ENCODE data around the gene DCLRE1B. TPM values are rescaled to one million over a fixed set of nuclear protein-coding genes. Genes with fewer than 3 reads are reported as not detected.

Gene DCLRE1B
- total RNA-seq, 2 donors from 2014 or later: 5.4 to 9.5 TPM

GRCh38 chr1:113905435-113905861, 322 bp downstream of the DCLRE1B start:
- no peak for TF ChIP-seq CTCF (IDR thresholded peaks at IDR 0.05)
- no peak for DNase-seq
- Histone ChIP-seq H3K36me3 (no peaks in the 10 kb centered on the region), H3K27me3 (no peaks in the 10 kb centered on the region), H3K4me3 (peak overlapping the region; percentile 58), H3K9ac (ENCODE audit: low read depth in 2 of 2, low read length in 2 of 2) (peak overlapping the region; percentile 78 to 94), H3K9me3 (no peaks in the 10 kb centered on the region), H3K27ac (peak overlapping the region; percentile 93), H3K4me1 (peaks cover 10% of the 10 kb centered on the region)
- intact Hi-C loops (cut with DNase I): loop anchor here (2.0 kb wide), 2 partner anchors 23 to 69 kb away; partner anchors contain the start of gene HIPK1

GRCh38 chr1:113912594-113913311, 7.6 kb downstream of the DCLRE1B start:
- DNase-seq: no peak

GRCh38 chr1:113913312-113913668, 8.2 kb downstream of the DCLRE1B start:
- DNase-seq: no peak
- no peak for TF ChIP-seq CTCF (IDR thresholded peaks at IDR 0.05)
- no peaks in the 10 kb centered on the region for H3K9me3 ChIP-seq
- H3K36me3 ChIP-seq: no peaks in the 10 kb centered on the region
- no peaks in the 10 kb centered on the region for H3K4me1 ChIP-seq
- H3K27me3 ChIP-seq: no peaks in the 10 kb centered on the region
- H3K4me3 ChIP-seq: no peak overlapping the region
- intact Hi-C loops (cut with DNase I): no loop called here
- H3K27ac ChIP-seq: no peak overlapping the region
- H3K9ac ChIP-seq (ENCODE audit: low read depth in 2 of 2, low read length in 2 of 2): no peak overlapping the region

More at GRCh38 chr1:113912594-113913311, 7.6 kb downstream of the DCLRE1B start:
- intact Hi-C loops (cut with DNase I): no loop called here
- TF ChIP-seq CTCF (IDR thresholded peaks at IDR 0.05): no peak
- Histone ChIP-seq H3K4me3 (no peak overlapping the region), H3K27ac (no peak overlapping the region), H3K27me3 (no peaks in the 10 kb centered on the region), H3K9me3 (no peaks in the 10 kb centered on the region), H3K36me3 (no peaks in the 10 kb centered on the region), H3K9ac (ENCODE audit: low read depth in 2 of 2, low read length in 2 of 2) (no peak overlapping the region), H3K4me1 (no peaks in the 10 kb centered on the region)

- intact Hi-C loops (cut with DNase I): no loop called here
These were observed 8.9 kb downstream of the DCLRE1B start for GRCh38 chr1:113913887-113914664.

GRCh38 chr1:113916974-113917373, 11.8 kb downstream of the DCLRE1B start:
- H3K4me1 ChIP-seq: no peaks in the 10 kb centered on the region
- no peaks in the 10 kb centered on the region for H3K9me3 ChIP-seq
- H3K4me3 ChIP-seq: no peak overlapping the region
- DNase-seq: no peak
- TF ChIP-seq CTCF (IDR thresholded peaks at IDR 0.05): no peak
- no peak overlapping the region for H3K27ac ChIP-seq
- intact Hi-C loops (cut with DNase I): no loop called here
- H3K36me3 ChIP-seq: no peaks in the 10 kb centered on the region
- no peaks in the 10 kb centered on the region for H3K27me3 ChIP-seq
- no peak overlapping the region for H3K9ac ChIP-seq (ENCODE audit: low read depth in 2 of 2, low read length in 2 of 2)

More at GRCh38 chr1:113913887-113914664, 8.9 kb downstream of the DCLRE1B start:
- H3K27ac ChIP-seq: no peak overlapping the region
- no peaks in the 10 kb centered on the region for H3K36me3 ChIP-seq
- H3K27me3 ChIP-seq: no peaks in the 10 kb centered on the region
- no peak for DNase-seq
- H3K4me3 ChIP-seq: no peak overlapping the region
- H3K9me3 ChIP-seq: no peaks in the 10 kb centered on the region
- no peaks in the 10 kb centered on the region for H3K4me1 ChIP-seq
- no peak overlapping the region for H3K9ac ChIP-seq (ENCODE audit: low read depth in 2 of 2, low read length in 2 of 2)
- TF ChIP-seq CTCF (IDR thresholded peaks at IDR 0.05): no peak

Data from colonic mucosa (tissue), 4 donors.